ENCODE data around the gene NIPAL1.

- TF ChIP-seq, protein P1, sequence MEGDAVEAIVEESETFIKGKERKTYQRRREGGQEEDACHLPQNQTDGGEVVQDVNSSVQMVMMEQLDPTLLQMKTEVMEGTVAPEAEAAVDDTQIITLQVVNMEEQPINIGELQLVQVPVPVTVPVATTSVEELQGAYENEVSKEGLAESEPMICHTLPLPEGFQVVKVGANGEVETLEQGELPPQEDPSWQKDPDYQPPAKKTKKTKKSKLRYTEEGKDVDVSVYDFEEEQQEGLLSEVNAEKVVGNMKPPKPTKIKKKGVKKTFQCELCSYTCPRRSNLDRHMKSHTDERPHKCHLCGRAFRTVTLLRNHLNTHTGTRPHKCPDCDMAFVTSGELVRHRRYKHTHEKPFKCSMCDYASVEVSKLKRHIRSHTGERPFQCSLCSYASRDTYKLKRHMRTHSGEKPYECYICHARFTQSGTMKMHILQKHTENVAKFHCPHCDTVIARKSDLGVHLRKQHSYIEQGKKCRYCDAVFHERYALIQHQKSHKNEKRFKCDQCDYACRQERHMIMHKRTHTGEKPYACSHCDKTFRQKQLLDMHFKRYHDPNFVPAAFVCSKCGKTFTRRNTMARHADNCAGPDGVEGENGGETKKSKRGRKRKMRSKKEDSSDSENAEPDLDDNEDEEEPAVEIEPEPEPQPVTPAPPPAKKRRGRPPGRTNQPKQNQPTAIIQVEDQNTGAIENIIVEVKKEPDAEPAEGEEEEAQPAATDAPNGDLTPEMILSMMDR (IDR thresholded peaks at IDR 0.05) = no peak
- TF ChIP-seq POLR2A (IDR thresholded peaks at IDR 0.05) = no peak
Measured at GRCh38 chr4:48081196-48081595, 64.6 kb downstream of the NIPAL1 start.

All from esophagus squamous epithelium (tissue), 4 donors.